Fibroblast of the aortic adventitia (primary cell): ENCODE results near the gene VAMP2. TPM values are rescaled to one million over a fixed set of nuclear protein-coding genes. Genes with fewer than 3 reads are reported as not detected.

Source experiments
- DNase-seq: peaks from one replicate; pipeline ENCODE4 v3.0.0-alpha.2; 2010; ENCODE audit warnings: low read depth
- H3K4me3 ChIP-seq: 2 replicates; pipeline ENCODE4 v1.5.1; 2011; ENCODE audit warnings: low read depth, mild to moderate bottlenecking, control low read depth, low read length, moderate library complexity
- total RNA-seq: library from RNA; depleted of rRNA; stranded (reverse); fragments of >200 nt; gene quantifications from 2 replicates; pipeline ENCODE4 v1.2.3, GENCODE V29; 2012; ENCODE audit warnings: low replicate concordance
- TF ChIP-seq, protein P1 (sequence below): IDR thresholded peaks from 2 replicates; pipeline ENCODE4 v1.5.1; 2011; ENCODE audit warnings: mild to moderate bottlenecking, low read length, control low read depth, inconsistent platforms; ENCODE audit not compliant: insufficient read depth

VAMP2 gene
- total RNA-seq, 1 donor: 5.2 TPM

DNA sequence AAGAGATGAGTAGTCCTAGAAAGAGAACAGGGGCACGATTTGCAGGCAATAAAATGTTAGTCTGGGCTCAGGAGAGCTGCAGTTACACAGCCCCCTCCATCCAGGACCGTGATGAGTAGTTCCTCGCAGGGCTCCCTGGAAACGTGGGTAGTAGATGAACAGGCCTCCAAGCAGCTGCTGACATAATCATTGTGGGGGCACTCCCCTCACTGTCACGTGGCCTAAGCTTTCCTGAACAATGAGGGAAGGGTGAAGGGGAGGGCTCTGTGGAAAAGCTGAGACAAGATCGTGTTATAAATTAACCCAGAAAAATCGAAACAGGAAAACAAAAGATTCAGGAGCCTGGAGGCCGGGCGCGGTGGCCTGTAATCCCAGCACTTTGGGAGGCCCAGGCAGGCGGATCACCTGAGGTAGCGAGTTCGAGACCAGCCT, 9.2 kb downstream of the VAMP2 start:
- TF ChIP-seq, protein P1, sequence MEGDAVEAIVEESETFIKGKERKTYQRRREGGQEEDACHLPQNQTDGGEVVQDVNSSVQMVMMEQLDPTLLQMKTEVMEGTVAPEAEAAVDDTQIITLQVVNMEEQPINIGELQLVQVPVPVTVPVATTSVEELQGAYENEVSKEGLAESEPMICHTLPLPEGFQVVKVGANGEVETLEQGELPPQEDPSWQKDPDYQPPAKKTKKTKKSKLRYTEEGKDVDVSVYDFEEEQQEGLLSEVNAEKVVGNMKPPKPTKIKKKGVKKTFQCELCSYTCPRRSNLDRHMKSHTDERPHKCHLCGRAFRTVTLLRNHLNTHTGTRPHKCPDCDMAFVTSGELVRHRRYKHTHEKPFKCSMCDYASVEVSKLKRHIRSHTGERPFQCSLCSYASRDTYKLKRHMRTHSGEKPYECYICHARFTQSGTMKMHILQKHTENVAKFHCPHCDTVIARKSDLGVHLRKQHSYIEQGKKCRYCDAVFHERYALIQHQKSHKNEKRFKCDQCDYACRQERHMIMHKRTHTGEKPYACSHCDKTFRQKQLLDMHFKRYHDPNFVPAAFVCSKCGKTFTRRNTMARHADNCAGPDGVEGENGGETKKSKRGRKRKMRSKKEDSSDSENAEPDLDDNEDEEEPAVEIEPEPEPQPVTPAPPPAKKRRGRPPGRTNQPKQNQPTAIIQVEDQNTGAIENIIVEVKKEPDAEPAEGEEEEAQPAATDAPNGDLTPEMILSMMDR: no peak
- H3K4me3 ChIP-seq: no peak overlapping the region
- DNase-seq: peak; percentile 98

DNA sequence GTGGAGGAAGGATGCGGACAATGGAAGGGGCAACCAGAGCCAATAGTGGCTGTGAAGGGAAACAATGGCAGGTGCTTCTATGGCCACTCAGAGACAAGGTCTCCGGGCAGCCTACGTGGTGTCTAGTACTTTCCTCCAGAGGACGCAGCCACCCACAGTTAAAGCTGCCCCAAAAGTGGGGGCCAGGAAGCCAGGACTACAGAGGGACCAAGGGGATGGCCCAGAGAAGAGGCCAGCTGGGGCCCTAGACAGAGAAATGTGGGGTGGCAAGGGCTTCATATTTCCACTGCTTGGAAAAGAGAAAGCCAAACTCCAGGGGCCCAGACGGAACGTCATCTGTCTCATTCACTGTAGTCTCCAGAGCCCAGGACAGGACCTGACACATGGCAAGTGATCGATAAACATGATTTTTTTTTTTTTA, 9.7 kb downstream of the VAMP2 start:
- peak; percentile 15 for DNase-seq
- H3K4me3 ChIP-seq: peak overlapping the region; percentile 81
- TF ChIP-seq, protein P1: no peak

DNA sequence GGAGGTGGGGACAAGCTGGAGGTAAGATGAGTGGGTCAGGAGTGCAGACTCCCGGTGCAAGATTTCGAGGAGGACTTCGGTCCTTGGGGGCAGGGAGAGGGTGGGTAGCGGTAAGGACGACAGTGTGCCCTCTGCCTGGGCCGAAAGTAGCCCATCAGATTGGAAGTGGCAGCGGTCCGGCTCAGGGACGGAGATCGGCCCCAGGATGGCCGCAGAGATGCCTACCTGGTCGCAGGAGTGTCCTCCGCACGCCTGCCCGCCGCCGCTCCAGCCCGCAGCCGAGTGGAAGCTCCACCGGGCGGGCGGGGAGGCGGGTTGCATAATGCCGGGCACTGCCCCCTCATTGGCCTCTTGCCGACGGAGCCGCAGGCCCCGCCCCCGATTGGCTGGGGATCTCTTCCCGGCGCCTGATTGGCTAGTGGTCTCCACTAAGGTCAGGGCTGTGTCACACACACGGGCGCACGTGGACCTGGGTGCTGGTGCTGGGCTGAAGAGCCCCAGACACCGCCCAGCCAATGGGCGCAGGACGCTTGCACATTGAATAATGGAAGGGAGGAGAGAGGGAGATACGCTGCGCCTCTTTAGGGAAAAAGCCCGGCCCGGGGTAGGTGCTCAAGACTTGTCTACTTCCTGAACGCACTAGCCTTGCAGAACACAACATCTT, 10.5 kb downstream of the VAMP2 start, which contains the start of gene PER1:
PER1 (minus strand) TSS at position 293 of the 664 bp plus-strand sequence. CDS start 1,698 bp downstream, outside the sequence.
- peak; percentile 93 for DNase-seq
- TF ChIP-seq, protein P1: no peak

DNA sequence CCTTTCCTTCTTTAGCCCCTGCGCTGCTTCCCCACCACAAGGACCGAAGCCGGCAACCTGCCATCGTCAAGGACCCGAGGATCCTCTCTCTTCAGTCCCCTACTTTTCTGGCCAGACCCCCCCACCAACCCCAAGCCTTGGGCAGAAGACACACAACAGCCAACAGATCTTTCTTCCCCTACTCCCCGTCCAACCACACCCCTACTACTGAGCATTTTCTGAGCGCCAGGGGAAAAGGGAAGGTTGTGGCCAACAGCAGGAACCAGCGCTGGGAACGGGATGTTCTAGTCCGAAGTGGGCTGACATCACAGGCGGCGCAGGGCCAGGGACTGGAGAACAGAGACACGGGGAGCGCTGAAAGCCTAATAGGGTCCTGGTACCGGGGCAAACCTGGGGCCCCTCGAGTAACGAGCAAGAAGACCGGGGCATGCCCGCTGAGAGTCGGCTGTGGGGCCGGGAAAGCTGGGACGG, 11.1 kb downstream of the VAMP2 start:
- peak overlapping the region; percentile 81 for H3K4me3 ChIP-seq
- DNase-seq: peak; percentile 83
- TF ChIP-seq, protein P1: no peak

More for the DNA sequence above, 10.5 kb downstream of the VAMP2 start, which contains the start of gene PER1:
- H3K4me3 ChIP-seq: peak within 1 kb of the TSS; percentile 81

DNA sequence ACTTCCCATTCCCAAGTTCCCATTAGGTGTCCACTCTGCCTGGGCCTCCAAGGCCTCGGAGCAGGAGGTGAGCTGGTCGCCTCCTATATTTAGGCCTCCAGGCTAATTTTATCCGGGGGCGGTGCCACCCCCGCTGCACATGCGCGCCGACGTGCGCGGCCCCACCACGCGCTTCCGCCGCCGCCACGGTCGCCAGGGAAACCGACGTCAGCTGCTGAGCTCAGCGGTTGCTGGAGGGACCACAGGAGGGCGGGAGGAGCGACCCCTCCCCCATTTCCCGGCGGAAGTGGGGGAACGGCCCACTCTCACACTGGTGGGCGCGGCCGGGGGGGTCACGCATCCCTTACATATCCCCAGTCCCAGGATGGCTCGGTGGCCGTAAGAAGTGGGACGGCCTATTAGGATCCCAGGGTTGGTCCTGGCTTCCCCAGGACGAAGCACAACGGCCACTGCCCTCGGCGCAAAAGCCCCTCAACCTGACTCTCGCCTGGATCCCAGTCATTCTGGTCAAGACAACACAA, 11.6 kb downstream of the VAMP2 start:
- DNase-seq: peak; percentile 89

DNA sequence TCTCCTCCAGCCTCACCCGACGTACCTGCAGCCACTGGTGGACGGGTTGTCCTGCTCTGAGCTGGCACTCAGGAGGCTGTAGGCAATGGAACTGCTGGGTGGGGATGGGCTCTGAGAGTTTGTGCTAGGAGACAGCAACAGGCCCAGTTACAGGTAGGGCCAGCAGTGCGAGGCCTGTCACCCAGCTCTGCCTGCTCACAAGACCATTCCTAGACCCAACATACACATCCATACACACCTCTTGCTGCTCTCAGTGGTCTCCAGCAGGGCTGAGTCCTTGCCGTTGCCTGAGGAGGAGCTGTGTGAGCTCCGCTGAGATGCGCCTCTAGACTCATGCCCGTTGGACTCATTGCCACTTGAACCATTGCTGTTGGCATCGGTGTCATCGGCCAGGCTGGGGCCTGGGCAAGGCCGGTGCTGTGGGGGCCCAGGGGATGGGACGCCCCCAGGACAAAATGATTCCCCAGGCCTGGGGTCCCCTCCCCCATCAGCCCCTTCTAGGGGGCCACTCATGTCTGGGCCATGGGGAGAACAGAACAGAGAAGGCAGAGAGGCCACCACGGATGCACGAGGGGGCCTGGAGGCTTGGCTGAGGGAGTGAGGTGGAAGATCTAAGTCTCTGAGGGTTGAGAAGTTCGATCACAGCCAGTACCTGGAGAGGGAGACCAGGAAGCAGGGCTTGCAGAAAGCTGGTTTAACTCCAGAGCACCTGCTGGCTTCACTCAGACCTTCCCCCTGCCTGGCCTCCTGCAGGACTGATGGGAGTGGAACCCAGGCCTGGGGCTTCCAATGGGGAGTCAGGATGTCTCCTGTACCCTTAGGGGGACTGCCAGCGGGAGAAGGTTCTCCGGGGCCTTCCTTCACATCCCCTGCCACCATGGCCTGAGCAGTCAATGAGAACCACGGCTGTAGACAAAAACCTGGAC, 12.3 kb downstream of the VAMP2 start:
- H3K4me3 ChIP-seq: peak overlapping the region; percentile 81
- TF ChIP-seq, protein P1: no peak
- DNase-seq: no peak

More for the DNA sequence above, 11.6 kb downstream of the VAMP2 start:
- H3K4me3 ChIP-seq: peak overlapping the region; percentile 81
- TF ChIP-seq, protein P1: no peak
